Ascending aorta (tissue), 2 donors: ENCODE measurements around the gene CIAO3. TPM values are rescaled to one million over a fixed set of nuclear protein-coding genes. Genes with fewer than 3 reads are reported as not detected.

ENCODE experiments used
- DNase-seq, 2 donors: peaks; one replicate each; pipeline ENCODE4 v3.0.0-alpha.2; 2019; ENCODE audit warnings: low spot score in 2 of 2
- H3K27ac ChIP-seq, 2 donors: fragments of 200-600 bp; sonication (generic); one replicate each; pipeline ENCODE4 v1.5.1; 2016 to 2017; ENCODE audit warnings: mild to moderate bottlenecking in 1 of 2
- H3K27me3 ChIP-seq: fragments of 200-600 bp; sonication (generic); one replicate; pipeline ENCODE4 v1.5.1; 2017
- H3K36me3 ChIP-seq, 2 donors: fragments of 200-600 bp; sonication (generic); one replicate each; pipeline ENCODE4 v1.5.1; 2016
- H3K4me1 ChIP-seq, 2 donors: fragments of 200-600 bp; sonication (generic); one replicate each; pipeline ENCODE4 v1.5.1; 2016 to 2017; ENCODE audit warnings: mild to moderate bottlenecking in 1 of 2
- H3K4me3 ChIP-seq, 2 donors: fragments of 200-600 bp; sonication (generic); one replicate each; pipeline ENCODE4 v1.5.1; 2016 to 2017; ENCODE audit warnings: mild to moderate bottlenecking in 1 of 2
- H3K9me3 ChIP-seq, 2 donors: fragments of 200-600 bp; sonication (generic); one replicate each; pipeline ENCODE4 v1.5.1; 2016
- CTCF ChIP-seq, 3 experiments: fragments of 200-600 bp in 2 of 3; fragments of 450-650 bp in 1 of 3; sonication (generic) in 2 of 3; IDR thresholded peaks; one replicate each; pipeline ENCODE4 v1.5.1; 2016 to 2019; ENCODE audit warnings: antibody characterized with exemption in 3 of 3, mild to moderate bottlenecking in 1 of 3, moderate library complexity in 1 of 3
- intact Hi-C: fragments of 100-400 bp; cut with DNase I; formaldehyde crosslinking; loops from one replicate; pipeline ENCODE4 v1.15.1; 2023
- total RNA-seq: library from RNA; depleted of rRNA; stranded (reverse); fragments of >200 nt; gene quantifications from one replicate; pipeline ENCODE4 v1.1.0, GENCODE V29; 2016

The CIAO3 gene
- total RNA-seq, 1 donor from 2014 or later: 103 TPM

- H3K4me3 ChIP-seq: no peak overlapping the region
- H3K27me3 ChIP-seq: no peaks in the 10 kb centered on the region
- peaks cover 0 to 2% of the 10 kb centered on the region in 2 donors for H3K4me1 ChIP-seq
- intact Hi-C loops: no loop called here
- H3K27ac ChIP-seq: no peak overlapping the region
- no peaks in the 10 kb centered on the region for H3K9me3 ChIP-seq
- no peak for DNase-seq
- peaks cover 43 to 76% of the 10 kb centered on the region in 2 donors for H3K36me3 ChIP-seq
- TF ChIP-seq CTCF (IDR thresholded peaks at IDR 0.05): no peak
Measured at GRCh38 chr16:734208-734980, 6.4 kb downstream of the CIAO3 start.

GRCh38 chr16:733382-734207 is 7.2 kb downstream of the CIAO3 start:
- Histone ChIP-seq H3K4me1 (peaks cover under 1 to 2% of the 10 kb centered on the region in 2 donors), H3K27me3 (peaks cover under 1% of the 10 kb centered on the region), H3K27ac (no peak overlapping the region), H3K4me3 (no peak overlapping the region), H3K36me3 (peaks cover 43 to 76% of the 10 kb centered on the region in 2 donors), H3K9me3 (no peaks in the 10 kb centered on the region)
- intact Hi-C loops: no loop called here
- peak in 1 of 3 experiments; percentile 13 for TF ChIP-seq CTCF (IDR thresholded peaks at IDR 0.05)
- DNase-seq: no peak

- H3K36me3 ChIP-seq: peaks cover 43 to 75% of the 10 kb centered on the region in 2 donors
- H3K4me3 ChIP-seq: no peak overlapping the region
- no peak for TF ChIP-seq CTCF (IDR thresholded peaks at IDR 0.05)
- peaks cover 7 to 8% of the 10 kb centered on the region in 2 donors for H3K4me1 ChIP-seq
- no peak overlapping the region for H3K27ac ChIP-seq
- H3K9me3 ChIP-seq: no peaks in the 10 kb centered on the region
- H3K27me3 ChIP-seq: peaks cover 4% of the 10 kb centered on the region
- DNase-seq: no peak
- intact Hi-C loops: no loop called here
Measured at GRCh38 chr16:732936-733335, 7.9 kb downstream of the CIAO3 start.

GRCh38 chr16:732332-732731 is 8.5 kb downstream of the CIAO3 start:
- Histone ChIP-seq H3K27ac (no peak overlapping the region), H3K4me3 (no peak overlapping the region), H3K27me3 (peaks cover 10% of the 10 kb centered on the region), H3K4me1 (peaks cover 13 to 14% of the 10 kb centered on the region in 2 donors), H3K36me3 (peaks cover 43 to 69% of the 10 kb centered on the region in 2 donors), H3K9me3 (no peaks in the 10 kb centered on the region)
- intact Hi-C loops: no loop called here
- no peak for DNase-seq
- TF ChIP-seq CTCF (IDR thresholded peaks at IDR 0.05): no peak

- no peak overlapping the region for H3K27ac ChIP-seq
- H3K4me3 ChIP-seq: no peak overlapping the region
- intact Hi-C loops: no loop called here
- peaks cover 19 to 22% of the 10 kb centered on the region in 2 donors for H3K4me1 ChIP-seq
- H3K36me3 ChIP-seq: peaks cover 32 to 54% of the 10 kb centered on the region in 2 donors
- no peaks in the 10 kb centered on the region for H3K9me3 ChIP-seq
- DNase-seq: no peak
- no peak for TF ChIP-seq CTCF (IDR thresholded peaks at IDR 0.05)
- H3K27me3 ChIP-seq: peaks cover 13% of the 10 kb centered on the region
Measured at GRCh38 chr16:730666-731509, 9.9 kb downstream of the CIAO3 start.
